Measurements from ENCODE around the gene HAUS7.

HAUS7 gene

GRCh38 chrX:153475271-153475670 lies 4.9 kb upstream of the HAUS7 start:
- no peak overlapping the region for H3K27ac ChIP-seq (ENCODE audit: extremely low read depth, low read depth, low read length)
- H3K4me1 ChIP-seq (ENCODE audit: control insufficient read depth, insufficient read depth, low read length): no peaks in the 10 kb centered on the region
- CTCF ChIA-PET: interaction anchor here (0.6 to 8.6 kb wide), 4 partner anchors 15 to 1256 kb away, joined by 3 to 89 read pairs (median 8); no protein-coding TSS in a partner anchor
- POLR2A ChIA-PET: no interaction called here
- H3K36me3 ChIP-seq (ENCODE audit: control insufficient read depth in 2 of 2, insufficient read depth in 1 of 2, low read length in 2 of 2): no peaks in the 10 kb centered on the region
- H3K9me3 ChIP-seq (ENCODE audit: control insufficient read depth, insufficient read depth, low read depth, low read length): no peaks in the 10 kb centered on the region
- no peak for TF ChIP-seq HOXA7 (CRISPR knock-in tag; IDR thresholded peaks at IDR 0.05; ENCODE audit: borderline replicate concordance)
- no peak for TF ChIP-seq ZNF248 (tag by site-specific recombination; IDR thresholded peaks at IDR 0.05)
- no peak for TF ChIP-seq TRIM28 (IDR thresholded peaks at IDR 0.05; ENCODE audit: borderline replicate concordance, low read length)
- no peak for TF ChIP-seq ZNF292 (tag by site-specific recombination; IDR thresholded peaks at IDR 0.05; ENCODE audit: borderline replicate concordance, low read depth)
- TF ChIP-seq ZNF114 (tag by site-specific recombination; IDR thresholded peaks at IDR 0.05): no peak
- no peak for TF ChIP-seq ZBTB7A (tag by site-specific recombination; IDR thresholded peaks at IDR 0.05; ENCODE audit: low read depth)
- no peak overlapping the region for H3K4me3 ChIP-seq (ENCODE audit: low read depth, low read length)

- ChIA-PET CTCF (interaction anchor here (8.6 kb wide), 1 partner anchor 33 kb away, joined by 89 read pairs; no protein-coding TSS in a partner anchor), POLR2A (no interaction called here)
- no peak for TF ChIP-seq ZNF529 (tag by site-specific recombination; IDR thresholded peaks at IDR 0.05; ENCODE audit: insufficient replicate concordance)
- TF ChIP-seq TSHZ1 (tag by site-specific recombination; IDR thresholded peaks at IDR 0.05; ENCODE audit: borderline replicate concordance): no peak
- no peak for TF ChIP-seq GFI1B (tag by site-specific recombination; IDR thresholded peaks at IDR 0.05)
- TF ChIP-seq ZNF155 (tag by site-specific recombination; IDR thresholded peaks at IDR 0.05): no peak
- TF ChIP-seq ZNF692 (tag by site-specific recombination; IDR thresholded peaks at IDR 0.05): no peak
- TF ChIP-seq PRDM6 (tag by site-specific recombination; IDR thresholded peaks at IDR 0.05): no peak
- TF ChIP-seq ZNF518A (tag by site-specific recombination; conservative IDR thresholded peaks at IDR 0.05; ENCODE audit: low read depth): no peak
- no peak for TF ChIP-seq ZNF513 (tag by site-specific recombination; IDR thresholded peaks at IDR 0.05)
- no peak for TF ChIP-seq ZNF610 (tag by site-specific recombination; IDR thresholded peaks at IDR 0.05; ENCODE audit: borderline replicate concordance)
- TF ChIP-seq ZNF140 (tag by site-specific recombination; IDR thresholded peaks at IDR 0.05): no peak
- no peak for TF ChIP-seq ZNF157 (tag by site-specific recombination; IDR thresholded peaks at IDR 0.05)
- TF ChIP-seq ZNF623 (tag by site-specific recombination; IDR thresholded peaks at IDR 0.05): no peak
- TF ChIP-seq TCF7L2 (IDR thresholded peaks at IDR 0.05; ENCODE audit: borderline replicate concordance, low read depth, low read length): no peak
- TF ChIP-seq SP2 (tag by site-specific recombination; IDR thresholded peaks at IDR 0.05): no peak
- no peaks in the 10 kb centered on the region for H3K4me1 ChIP-seq (ENCODE audit: control insufficient read depth, insufficient read depth, low read length)
- no peaks in the 10 kb centered on the region for H3K9me3 ChIP-seq (ENCODE audit: control insufficient read depth, insufficient read depth, low read depth, low read length)
- 0 out of 2 replicates have a peak overlapping the region, but pooled peaks have one; percentile 16 for H3K27ac ChIP-seq (ENCODE audit: extremely low read depth, low read depth, low read length)
- no peaks in the 10 kb centered on the region for H3K36me3 ChIP-seq (ENCODE audit: control insufficient read depth in 2 of 2, insufficient read depth in 1 of 2, low read length in 2 of 2)
- no peak overlapping the region for H3K4me3 ChIP-seq (ENCODE audit: low read depth, low read length)
Observed at GRCh38 chrX:153474718-153475117, 4.3 kb upstream of the HAUS7 start.

Measured in HEK293 (cell line).